GM18873 (cell line): ENCODE results near the gene TFCP2L1.
"Not testable (repeated sequence)": the region's sequence is repeated elsewhere in the genome, so short reads cannot be mapped to it uniquely, and the experiment has no call there.

ENCODE experiments used
- ATAC-seq: cut with Tn5 transposase; IDR thresholded peaks from one replicate; pipeline ENCODE4 v1.9.1; 2021; ENCODE audit warnings: mild to moderate bottlenecking, moderate library complexity, moderate number of reproducible peaks; ENCODE audit not compliant: unreplicated experiment, low FRiP score

The TFCP2L1 gene

GRCh38 chr2:121273116-121273515 lies 11.9 kb downstream of the TFCP2L1 start:
- ATAC-seq: no peak

- no peak for ATAC-seq
These were observed 12.4 kb downstream of the TFCP2L1 start for GRCh38 chr2:121272596-121272995.

GRCh38 chr2:121269436-121269835 lies 15.6 kb downstream of the TFCP2L1 start:
- ATAC-seq: not testable (repeated sequence)

GRCh38 chr2:121266543-121267106 lies 18.4 kb downstream of the TFCP2L1 start:
- no peak for ATAC-seq

GRCh38 chr2:121263996-121264715 lies 20.8 kb downstream of the TFCP2L1 start:
- ATAC-seq: no peak

- no peak for ATAC-seq
These were observed 24.4 kb downstream of the TFCP2L1 start for GRCh38 chr2:121260370-121261154.

GRCh38 chr2:121258051-121258450 lies 27.0 kb downstream of the TFCP2L1 start:
- no peak for ATAC-seq

GRCh38 chr2:121257480-121257840 lies 27.5 kb downstream of the TFCP2L1 start:
- ATAC-seq: no peak

GRCh38 chr2:121256720-121257479 lies 28.1 kb downstream of the TFCP2L1 start:
- no peak for ATAC-seq

GRCh38 chr2:121255358-121255757 lies 29.6 kb downstream of the TFCP2L1 start:
- no peak for ATAC-seq

GRCh38 chr2:121254748-121255147 lies 30.3 kb downstream of the TFCP2L1 start:
- ATAC-seq: no peak

GRCh38 chr2:121253674-121254240 lies 31.2 kb downstream of the TFCP2L1 start:
- ATAC-seq: no peak

- ATAC-seq: no peak
These were observed 31.9 kb downstream of the TFCP2L1 start for GRCh38 chr2:121253021-121253673.

GRCh38 chr2:121251497-121251896 lies 33.5 kb downstream of the TFCP2L1 start:
- ATAC-seq: no peak

GRCh38 chr2:121248766-121249343 lies 36.1 kb downstream of the TFCP2L1 start:
- no peak for ATAC-seq

- ATAC-seq: no peak
These were observed 37.0 kb downstream of the TFCP2L1 start for GRCh38 chr2:121247971-121248370.

GRCh38 chr2:121247534-121247933 lies 37.5 kb downstream of the TFCP2L1 start:
- ATAC-seq: no peak

- no peak for ATAC-seq
These were observed 38.2 kb downstream of the TFCP2L1 start for GRCh38 chr2:121246704-121247255.

- no peak for ATAC-seq
These were observed 39.1 kb downstream of the TFCP2L1 start for GRCh38 chr2:121245913-121246312.
